ENCODE results near the gene BPIFB1. TPM values are rescaled to one million over a fixed set of nuclear protein-coding genes. Genes with fewer than 3 reads are reported as not detected.

BPIFB1 gene
- total and polyA plus RNA-seq, 2 of the 8 experiments (the other 6 are each of a cell fraction or from before 2014, with no cell fraction given), result not detected

DNA sequence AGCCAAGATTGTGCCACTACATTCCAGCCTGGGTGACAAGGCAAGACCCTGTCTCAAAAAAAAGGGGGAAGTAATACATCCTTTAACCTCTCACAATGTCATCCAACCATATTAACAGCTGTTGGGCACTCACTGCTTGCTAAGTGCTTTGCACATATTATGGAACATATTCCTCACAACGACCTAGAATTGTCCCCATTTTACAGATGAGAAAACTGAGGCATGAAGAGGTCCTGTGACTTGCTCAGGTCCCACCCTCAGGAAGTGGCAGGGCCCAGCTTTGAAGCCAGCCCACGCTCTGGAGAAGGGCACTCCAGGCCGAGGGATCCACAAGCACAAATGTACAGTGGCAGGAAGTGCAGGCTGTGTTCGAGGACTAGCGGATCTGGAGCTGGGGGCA is 33.3 kb downstream of the BPIFB1 start (continued):
- no peak for TF ChIP-seq SUZ12 (IDR thresholded peaks at IDR 0.05; ENCODE audit: low read length)
- TF ChIP-seq RFX5 (IDR thresholded peaks at IDR 0.05; ENCODE audit: borderline replicate concordance, low read depth, low read length), result no peak
- no peak for TF ChIP-seq MAFK (IDR thresholded peaks at IDR 0.05; ENCODE audit: low read depth, low read length)

Data from H1 (cell line).